SJSA1 (cell line): Measurements from ENCODE around the gene GAGE12C. TPM values are rescaled to one million over a fixed set of nuclear protein-coding genes. Genes with fewer than 3 reads are reported as not detected.
A peak's percentile ranks its signal among the peaks of the same experiment; 100 is the strongest.
"Not testable (repeated sequence)": the region's sequence is repeated elsewhere in the genome, so short reads cannot be mapped to it uniquely, and the experiment has no call there.

Experiments used
- DNase-seq, 2 experiments: peaks; one replicate each; pipeline ENCODE4 v3.0.0-alpha.2; 2015 to 2020; ENCODE audit warnings: low spot score in 2 of 2, low read depth in 1 of 2
- H3K27ac ChIP-seq: fragments of 250-450 bp; sonication (Bioruptor Pico); 2 replicates; pipeline ENCODE4 v1.5.1; 2020; ENCODE audit warnings: mild to moderate bottlenecking, moderate library complexity
- H3K27me3 ChIP-seq: fragments of 250-450 bp; sonication (Bioruptor Pico); replicated peaks from 2 replicates; pipeline ENCODE4 v1.5.1; 2020; ENCODE audit warnings: mild to moderate bottlenecking, moderate library complexity
- H3K36me3 ChIP-seq: fragments of 250-450 bp; sonication (Bioruptor Pico); 2 replicates; pipeline ENCODE4 v1.5.1; 2020; ENCODE audit warnings: mild to moderate bottlenecking
- H3K4me1 ChIP-seq: fragments of 250-450 bp; sonication (Bioruptor Pico); replicated peaks from 2 replicates; pipeline ENCODE4 v1.6.1; 2021; ENCODE audit warnings: mild to moderate bottlenecking
- H3K4me3 ChIP-seq: fragments of 250-450 bp; sonication (Bioruptor Pico); 2 replicates; pipeline ENCODE4 v1.5.1; 2020; ENCODE audit warnings: mild to moderate bottlenecking
- H3K9me3 ChIP-seq: fragments of 250-450 bp; sonication (Bioruptor Pico); replicated peaks from 2 replicates; pipeline ENCODE4 v1.5.1; 2020; ENCODE audit warnings: mild to moderate bottlenecking
- total RNA-seq: library from RNA; depleted of rRNA; stranded (reverse); fragments of >200 nt; shearing (Covaris generic); gene quantifications from 2 replicates; pipeline ENCODE4 v1.2.3, GENCODE V29; 2014; rRNA removed

Gene GAGE12C
- total RNA-seq = not detected in 2 replicates

DNA sequence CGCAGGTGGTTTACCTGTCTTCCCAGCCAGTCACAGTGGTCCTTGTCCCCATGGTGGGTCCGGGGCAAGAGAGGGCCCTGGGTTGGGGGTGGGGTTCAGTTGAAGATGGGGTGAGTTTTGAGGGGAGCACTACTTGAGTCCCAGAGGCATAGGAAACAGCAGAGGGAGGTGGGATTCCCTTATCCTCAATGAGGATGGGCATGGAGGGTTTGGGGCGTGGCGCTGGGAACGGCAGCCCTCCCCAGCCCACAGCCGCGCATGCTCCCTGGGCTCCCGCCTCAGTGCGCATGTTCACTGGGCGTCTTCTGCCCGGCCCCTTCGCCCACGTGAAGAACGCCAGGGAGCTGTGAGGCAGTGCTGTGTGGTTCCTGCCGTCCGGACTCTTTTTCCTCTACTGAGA, at the start of gene GAGE12C:
TSS of gene GAGE12C (plus strand) at position 301 of the 400 bp plus-strand sequence. CDS start 1,155 bp downstream, outside the sequence.
- H3K36me3 ChIP-seq, DNase-seq, H3K4me3 ChIP-seq, H3K9me3 ChIP-seq, H3K27ac ChIP-seq, H3K4me1 ChIP-seq, H3K27me3 ChIP-seq: not testable (repeated sequence)

GRCh38 chrX:49541433-49541832, 9.5 kb downstream of the GAGE12C start, which contains the start of gene GAGE12D:
TSS of gene GAGE12D (plus strand) at chrX:49541733. CDS start at chrX:49542888, 1,155 bp downstream.
- H3K27ac ChIP-seq, H3K4me1 ChIP-seq, H3K9me3 ChIP-seq, H3K27me3 ChIP-seq, H3K4me3 ChIP-seq, H3K36me3 ChIP-seq, DNase-seq: not testable (repeated sequence)

DNA sequence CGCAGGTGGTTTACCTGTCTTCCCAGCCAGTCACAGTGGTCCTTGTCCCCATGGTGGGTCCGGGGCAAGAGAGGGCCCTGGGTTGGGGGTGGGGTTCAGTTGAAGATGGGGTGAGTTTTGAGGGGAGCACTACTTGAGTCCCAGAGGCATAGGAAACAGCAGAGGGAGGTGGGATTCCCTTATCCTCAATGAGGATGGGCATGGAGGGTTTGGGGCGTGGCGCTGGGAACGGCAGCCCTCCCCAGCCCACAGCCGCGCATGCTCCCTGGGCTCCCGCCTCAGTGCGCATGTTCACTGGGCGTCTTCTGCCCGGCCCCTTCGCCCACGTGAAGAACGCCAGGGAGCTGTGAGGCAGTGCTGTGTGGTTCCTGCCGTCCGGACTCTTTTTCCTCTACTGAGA, 19.0 kb downstream of the GAGE12C start, which contains the start of gene GAGE12E:
TSS of gene GAGE12E (plus strand) at position 301 of the 400 bp plus-strand sequence. CDS start 1,155 bp downstream, outside the sequence.
- H3K27me3 ChIP-seq, H3K36me3 ChIP-seq, H3K27ac ChIP-seq, DNase-seq, H3K4me1 ChIP-seq, H3K9me3 ChIP-seq, H3K4me3 ChIP-seq: not testable (repeated sequence)

- H3K4me1 ChIP-seq, H3K27ac ChIP-seq, H3K27me3 ChIP-seq, H3K9me3 ChIP-seq, H3K4me3 ChIP-seq, DNase-seq, H3K36me3 ChIP-seq: not testable (repeated sequence)
Measured at GRCh38 chrX:49560542-49560941, 28.6 kb downstream of the GAGE12C start, which contains the start of gene GAGE12F. TSS of gene GAGE12F (plus strand) at chrX:49560842. CDS start at chrX:49561997, 1,155 bp downstream.

DNA sequence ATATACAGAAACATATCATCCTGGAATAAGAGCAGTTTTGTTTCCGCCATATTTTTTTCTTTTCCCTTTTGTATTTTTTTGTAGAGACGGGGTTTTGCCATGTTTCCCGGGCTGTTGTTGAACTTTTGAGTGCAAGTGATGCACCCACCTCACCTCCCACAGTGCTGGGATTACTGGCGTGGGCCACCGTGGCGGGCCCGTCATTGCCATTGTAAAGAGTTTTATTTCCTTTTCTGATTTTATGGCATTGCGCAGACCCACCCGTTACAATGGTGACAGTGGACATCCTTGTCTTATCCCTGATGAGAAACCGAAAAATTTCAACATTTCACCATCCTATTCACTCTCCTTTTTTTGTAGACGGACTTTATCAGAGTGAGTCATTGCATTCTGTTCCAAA, 36.8 kb downstream of the GAGE12C start:
- not testable (repeated sequence) for H3K36me3 ChIP-seq, H3K9me3 ChIP-seq, H3K27ac ChIP-seq, H3K27me3 ChIP-seq, H3K4me3 ChIP-seq, H3K4me1 ChIP-seq
- peak in 1 of 2 experiments; percentile 6 for DNase-seq

DNA sequence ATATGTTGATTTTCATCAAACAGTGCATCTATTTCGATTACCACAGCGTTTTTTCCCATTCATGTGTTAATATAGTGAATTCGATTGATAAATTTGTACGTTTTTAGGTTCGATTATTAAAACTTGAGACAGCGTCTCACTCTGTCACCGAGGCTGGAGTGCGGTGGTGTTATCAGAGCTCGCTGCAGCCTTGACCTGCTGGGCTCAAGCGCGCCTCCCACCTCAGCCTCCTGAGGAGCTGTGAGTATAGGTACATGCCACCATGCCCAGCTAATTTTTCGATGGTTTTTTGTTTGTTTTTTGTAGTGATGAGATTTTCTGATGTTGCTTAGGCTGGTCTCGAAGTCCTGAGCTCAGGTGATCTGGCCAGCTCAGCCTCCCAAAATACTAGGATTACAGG, 37.2 kb downstream of the GAGE12C start:
- H3K27ac ChIP-seq, H3K36me3 ChIP-seq, H3K4me3 ChIP-seq, H3K9me3 ChIP-seq, H3K27me3 ChIP-seq, H3K4me1 ChIP-seq, DNase-seq: not testable (repeated sequence)

DNA sequence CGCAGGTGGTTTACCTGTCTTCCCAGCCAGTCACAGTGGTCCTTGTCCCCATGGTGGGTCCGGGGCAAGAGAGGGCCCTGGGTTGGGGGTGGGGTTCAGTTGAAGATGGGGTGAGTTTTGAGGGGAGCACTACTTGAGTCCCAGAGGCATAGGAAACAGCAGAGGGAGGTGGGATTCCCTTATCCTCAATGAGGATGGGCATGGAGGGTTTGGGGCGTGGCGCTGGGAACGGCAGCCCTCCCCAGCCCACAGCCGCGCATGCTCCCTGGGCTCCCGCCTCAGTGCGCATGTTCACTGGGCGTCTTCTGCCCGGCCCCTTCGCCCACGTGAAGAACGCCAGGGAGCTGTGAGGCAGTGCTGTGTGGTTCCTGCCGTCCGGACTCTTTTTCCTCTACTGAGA, 38.1 kb downstream of the GAGE12C start, which contains the start of gene GAGE12G:
TSS of gene GAGE12G (plus strand) at position 301 of the 400 bp plus-strand sequence. CDS start 1,155 bp downstream, outside the sequence.
- H3K27me3 ChIP-seq, H3K27ac ChIP-seq, H3K36me3 ChIP-seq, H3K9me3 ChIP-seq, DNase-seq, H3K4me3 ChIP-seq, H3K4me1 ChIP-seq: not testable (repeated sequence)

GRCh38 chrX:49579649-49580048, 47.7 kb downstream of the GAGE12C start, which contains the start of gene GAGE12H:
TSS of gene GAGE12H (plus strand) at chrX:49579949. CDS start at chrX:49581104, 1,155 bp downstream.
- not testable (repeated sequence) for H3K4me1 ChIP-seq, H3K4me3 ChIP-seq, DNase-seq

More at GRCh38 chrX:49579649-49580048, 47.7 kb downstream of the GAGE12C start, which contains the start of gene GAGE12H:
- H3K36me3 ChIP-seq, H3K27me3 ChIP-seq, H3K27ac ChIP-seq, H3K9me3 ChIP-seq: not testable (repeated sequence)

Other genes starting within 250 kb of the GAGE12C start
- gene GAGE10, start 228.5 kb upstream of the GAGE12C start, total RNA-seq = not detected in 2 replicates
- not detected in 2 replicates for gene GAGE12J, start 210.1 kb upstream of the GAGE12C start, total RNA-seq
- gene GAGE13, start 200.6 kb upstream of the GAGE12C start, total RNA-seq = not detected in 2 replicates
- gene GAGE12D, start 9.6 kb downstream of the GAGE12C start, total RNA-seq = not detected in 2 replicates
- gene GAGE12E, start 19.1 kb downstream of the GAGE12C start, total RNA-seq = not detected in 2 replicates
- not detected in 2 replicates for gene GAGE12F, start 28.7 kb downstream of the GAGE12C start, total RNA-seq
- gene GAGE12G, start 38.2 kb downstream of the GAGE12C start, total RNA-seq = not detected in 2 replicates
- gene GAGE12H, start 47.8 kb downstream of the GAGE12C start, total RNA-seq = not detected in 2 replicates
- not detected in 2 replicates for gene GAGE2A, start 57.3 kb downstream of the GAGE12C start, total RNA-seq
- gene GAGE1, start 66.8 kb downstream of the GAGE12C start, total RNA-seq = not detected in 2 replicates
- not detected in 2 replicates for gene PAGE1, start 163.8 kb downstream of the GAGE12C start, total RNA-seq